HL-60 (cell line): ENCODE data around the gene CAPN9.

Source experiments
- DNase-seq, 2 experiments: peaks; one replicate each; pipeline ENCODE4 v3.0.0-alpha.2; 2010 to 2020; ENCODE audit warnings: low read depth in 1 of 2, low spot score in 1 of 2
- H3K27ac ChIP-seq: fragments of 250-450 bp; sonication (Bioruptor Pico); replicated peaks from 2 replicates; pipeline ENCODE4 v1.5.1; 2020; ENCODE audit warnings: mild to moderate bottlenecking, moderate library complexity
- H3K27me3 ChIP-seq: fragments of 250-450 bp; sonication (Bioruptor Pico); 2 replicates; pipeline ENCODE4 v1.5.1; 2021; ENCODE audit warnings: mild to moderate bottlenecking, moderate library complexity; ENCODE audit not compliant: insufficient read depth, poor library complexity, severe bottlenecking
- H3K4me3 ChIP-seq: replicated peaks from 2 replicates; pipeline ENCODE4 v1.5.1; 2011; ENCODE audit warnings: mild to moderate bottlenecking, control low read depth, low read length; ENCODE audit not compliant: insufficient read depth
- GABPA ChIP-seq: IDR thresholded peaks from 2 replicates; pipeline ENCODE4 v1.6.1; 2012; ENCODE audit warnings: low read depth
- POLR2AphosphoS5 ChIP-seq: IDR thresholded peaks from 2 replicates; pipeline ENCODE4 v1.6.1; 2012; ENCODE audit warnings: low read depth
- SPI1 ChIP-seq: IDR thresholded peaks from 2 replicates; pipeline ENCODE4 v1.6.1; 2012; ENCODE audit warnings: low read depth, mild to moderate bottlenecking, borderline replicate concordance
- TF ChIP-seq, protein P1 (sequence below): IDR thresholded peaks from 2 replicates; pipeline ENCODE4 v1.6.1; 2012; ENCODE audit warnings: low read depth; ENCODE audit not compliant: insufficient replicate concordance
- TF ChIP-seq, protein P2 (sequence below): IDR thresholded peaks from one replicate; pipeline ENCODE4 v1.5.1; 2011; ENCODE audit warnings: low read length, control low read depth, inconsistent platforms; ENCODE audit not compliant: insufficient read depth

Gene CAPN9

GRCh38 chr1:230839173-230839572 lies 92.0 kb downstream of the CAPN9 start:
- no peak overlapping the region for H3K4me3 ChIP-seq
- no peak for TF ChIP-seq POLR2AphosphoS5
- TF ChIP-seq, protein P1, sequence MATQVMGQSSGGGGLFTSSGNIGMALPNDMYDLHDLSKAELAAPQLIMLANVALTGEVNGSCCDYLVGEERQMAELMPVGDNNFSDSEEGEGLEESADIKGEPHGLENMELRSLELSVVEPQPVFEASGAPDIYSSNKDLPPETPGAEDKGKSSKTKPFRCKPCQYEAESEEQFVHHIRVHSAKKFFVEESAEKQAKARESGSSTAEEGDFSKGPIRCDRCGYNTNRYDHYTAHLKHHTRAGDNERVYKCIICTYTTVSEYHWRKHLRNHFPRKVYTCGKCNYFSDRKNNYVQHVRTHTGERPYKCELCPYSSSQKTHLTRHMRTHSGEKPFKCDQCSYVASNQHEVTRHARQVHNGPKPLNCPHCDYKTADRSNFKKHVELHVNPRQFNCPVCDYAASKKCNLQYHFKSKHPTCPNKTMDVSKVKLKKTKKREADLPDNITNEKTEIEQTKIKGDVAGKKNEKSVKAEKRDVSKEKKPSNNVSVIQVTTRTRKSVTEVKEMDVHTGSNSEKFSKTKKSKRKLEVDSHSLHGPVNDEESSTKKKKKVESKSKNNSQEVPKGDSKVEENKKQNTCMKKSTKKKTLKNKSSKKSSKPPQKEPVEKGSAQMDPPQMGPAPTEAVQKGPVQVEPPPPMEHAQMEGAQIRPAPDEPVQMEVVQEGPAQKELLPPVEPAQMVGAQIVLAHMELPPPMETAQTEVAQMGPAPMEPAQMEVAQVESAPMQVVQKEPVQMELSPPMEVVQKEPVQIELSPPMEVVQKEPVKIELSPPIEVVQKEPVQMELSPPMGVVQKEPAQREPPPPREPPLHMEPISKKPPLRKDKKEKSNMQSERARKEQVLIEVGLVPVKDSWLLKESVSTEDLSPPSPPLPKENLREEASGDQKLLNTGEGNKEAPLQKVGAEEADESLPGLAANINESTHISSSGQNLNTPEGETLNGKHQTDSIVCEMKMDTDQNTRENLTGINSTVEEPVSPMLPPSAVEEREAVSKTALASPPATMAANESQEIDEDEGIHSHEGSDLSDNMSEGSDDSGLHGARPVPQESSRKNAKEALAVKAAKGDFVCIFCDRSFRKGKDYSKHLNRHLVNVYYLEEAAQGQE, result no peak
- TF ChIP-seq, protein P2, sequence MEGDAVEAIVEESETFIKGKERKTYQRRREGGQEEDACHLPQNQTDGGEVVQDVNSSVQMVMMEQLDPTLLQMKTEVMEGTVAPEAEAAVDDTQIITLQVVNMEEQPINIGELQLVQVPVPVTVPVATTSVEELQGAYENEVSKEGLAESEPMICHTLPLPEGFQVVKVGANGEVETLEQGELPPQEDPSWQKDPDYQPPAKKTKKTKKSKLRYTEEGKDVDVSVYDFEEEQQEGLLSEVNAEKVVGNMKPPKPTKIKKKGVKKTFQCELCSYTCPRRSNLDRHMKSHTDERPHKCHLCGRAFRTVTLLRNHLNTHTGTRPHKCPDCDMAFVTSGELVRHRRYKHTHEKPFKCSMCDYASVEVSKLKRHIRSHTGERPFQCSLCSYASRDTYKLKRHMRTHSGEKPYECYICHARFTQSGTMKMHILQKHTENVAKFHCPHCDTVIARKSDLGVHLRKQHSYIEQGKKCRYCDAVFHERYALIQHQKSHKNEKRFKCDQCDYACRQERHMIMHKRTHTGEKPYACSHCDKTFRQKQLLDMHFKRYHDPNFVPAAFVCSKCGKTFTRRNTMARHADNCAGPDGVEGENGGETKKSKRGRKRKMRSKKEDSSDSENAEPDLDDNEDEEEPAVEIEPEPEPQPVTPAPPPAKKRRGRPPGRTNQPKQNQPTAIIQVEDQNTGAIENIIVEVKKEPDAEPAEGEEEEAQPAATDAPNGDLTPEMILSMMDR, result no peak
- no peak for TF ChIP-seq GABPA
- TF ChIP-seq SPI1, result no peak
- DNase-seq, result no peak
- no peaks in the 10 kb centered on the region for H3K27me3 ChIP-seq
- H3K27ac ChIP-seq, result no peak overlapping the region

GRCh38 chr1:230842801-230843200 lies 95.6 kb downstream of the CAPN9 start:
- no peak for DNase-seq
- TF ChIP-seq, protein P2, result no peak
- TF ChIP-seq POLR2AphosphoS5 (no peak), SPI1 (no peak), GABPA (no peak)
- TF ChIP-seq, protein P1, result no peak

DNA sequence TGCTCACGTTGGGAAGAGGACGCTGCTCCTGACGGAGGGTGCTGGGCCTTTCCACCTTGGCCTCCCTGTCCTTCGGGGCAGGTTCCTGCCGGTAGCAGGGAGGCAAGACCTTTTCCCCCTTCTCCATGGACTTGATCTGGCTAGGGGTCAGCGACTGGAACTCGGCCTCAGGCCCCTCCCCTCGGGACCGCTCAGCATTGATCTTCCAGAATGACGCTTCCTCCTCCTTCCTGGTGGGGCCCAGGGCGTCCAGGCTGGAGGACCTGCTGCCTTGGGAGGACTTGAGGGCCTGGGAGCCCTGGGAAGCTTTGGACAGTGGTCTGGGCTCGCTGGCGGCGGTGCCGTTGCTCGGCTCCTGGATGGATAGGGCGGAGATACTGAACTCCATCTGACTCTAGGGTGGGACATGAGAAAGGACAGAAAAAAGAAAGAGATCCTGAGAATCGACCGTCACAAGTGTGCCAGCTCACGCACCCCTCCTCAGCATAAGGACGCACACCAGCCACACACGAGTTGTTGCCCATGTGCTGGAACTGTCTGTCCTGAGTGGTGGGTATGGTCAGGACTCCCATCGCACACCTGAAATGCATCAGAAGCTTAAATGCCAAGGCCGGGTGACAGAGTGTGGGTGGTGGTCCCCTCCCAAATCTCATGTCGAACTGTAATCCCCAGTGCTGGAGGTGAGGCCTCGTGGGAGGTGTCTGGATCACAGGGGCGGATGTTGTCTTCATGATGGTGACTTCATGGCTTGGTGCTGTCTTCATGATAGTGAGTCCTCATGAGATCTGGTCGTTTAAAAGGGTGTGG lies 96.5 kb downstream of the CAPN9 start:
- TF ChIP-seq GABPA (no peak), SPI1 (no peak)
- TF ChIP-seq, protein P1, result no peak
- TF ChIP-seq, protein P2, result no peak
- H3K27me3 ChIP-seq, result no peaks in the 10 kb centered on the region
- H3K4me3 ChIP-seq, result no peak overlapping the region
- no peak overlapping the region for H3K27ac ChIP-seq
- no peak for DNase-seq

More at GRCh38 chr1:230842801-230843200, 95.6 kb downstream of the CAPN9 start:
- Histone ChIP-seq H3K27me3 (no peaks in the 10 kb centered on the region), H3K27ac (no peak overlapping the region), H3K4me3 (no peak overlapping the region)
